ENCODE measurements around the gene PGAP2.

DNA sequence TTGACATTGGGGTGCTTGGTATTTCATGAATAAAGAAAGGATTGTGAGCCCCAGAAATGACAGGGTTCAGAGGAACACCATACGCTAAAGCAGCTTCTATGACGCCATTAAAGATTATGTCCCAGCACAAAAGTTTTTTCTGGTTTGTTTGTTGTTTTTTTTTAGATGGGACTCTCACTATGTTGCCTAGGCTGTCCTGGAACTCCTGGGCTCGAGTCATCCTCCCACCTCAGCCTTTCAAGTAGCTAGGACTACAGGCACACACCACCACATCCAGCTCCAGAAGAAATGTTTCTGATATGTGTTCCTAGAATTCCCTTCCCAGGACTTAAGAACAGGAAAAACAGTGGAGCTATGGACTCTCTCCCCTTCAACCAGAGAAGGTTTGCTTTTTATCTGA lies 35.0 kb downstream of the PGAP2 start:
- TF ChIP-seq, protein P1, sequence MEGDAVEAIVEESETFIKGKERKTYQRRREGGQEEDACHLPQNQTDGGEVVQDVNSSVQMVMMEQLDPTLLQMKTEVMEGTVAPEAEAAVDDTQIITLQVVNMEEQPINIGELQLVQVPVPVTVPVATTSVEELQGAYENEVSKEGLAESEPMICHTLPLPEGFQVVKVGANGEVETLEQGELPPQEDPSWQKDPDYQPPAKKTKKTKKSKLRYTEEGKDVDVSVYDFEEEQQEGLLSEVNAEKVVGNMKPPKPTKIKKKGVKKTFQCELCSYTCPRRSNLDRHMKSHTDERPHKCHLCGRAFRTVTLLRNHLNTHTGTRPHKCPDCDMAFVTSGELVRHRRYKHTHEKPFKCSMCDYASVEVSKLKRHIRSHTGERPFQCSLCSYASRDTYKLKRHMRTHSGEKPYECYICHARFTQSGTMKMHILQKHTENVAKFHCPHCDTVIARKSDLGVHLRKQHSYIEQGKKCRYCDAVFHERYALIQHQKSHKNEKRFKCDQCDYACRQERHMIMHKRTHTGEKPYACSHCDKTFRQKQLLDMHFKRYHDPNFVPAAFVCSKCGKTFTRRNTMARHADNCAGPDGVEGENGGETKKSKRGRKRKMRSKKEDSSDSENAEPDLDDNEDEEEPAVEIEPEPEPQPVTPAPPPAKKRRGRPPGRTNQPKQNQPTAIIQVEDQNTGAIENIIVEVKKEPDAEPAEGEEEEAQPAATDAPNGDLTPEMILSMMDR (IDR thresholded peaks at IDR 0.05), result no peak
- TF ChIP-seq POLR2A (IDR thresholded peaks at IDR 0.05), result no peak

Measured in lower leg skin (tissue), 3 donors.